ENCODE data around the gene NAV3. TPM values are rescaled to one million over a fixed set of nuclear protein-coding genes. Genes with fewer than 3 reads are reported as not detected.

Gene NAV3
- total RNA-seq, 1 donor from 2014 or later, result 17.0 TPM

GRCh38 chr12:77973579-77973978 lies 142.9 kb downstream of the NAV3 start:
- TF ChIP-seq CTCF (IDR thresholded peaks at IDR 0.05; ENCODE audit: insufficient read depth, low read length, poor library complexity, severe bottlenecking), result no peak
- DNase-seq (ENCODE audit: low read depth), result no peak
- H3K4me3 ChIP-seq (ENCODE audit: low read depth, low read length), result no peak overlapping the region
- H3K27me3 ChIP-seq (ENCODE audit: control insufficient read depth, insufficient read depth, low read length), result no peaks in the 10 kb centered on the region
- H3K36me3 ChIP-seq (ENCODE audit: control insufficient read depth, insufficient read depth, low read length), result no peaks in the 10 kb centered on the region

- no peak for DNase-seq (ENCODE audit: low read depth)
- Histone ChIP-seq H3K4me3 (ENCODE audit: low read depth, low read length) (no peak overlapping the region), H3K27me3 (ENCODE audit: control insufficient read depth, insufficient read depth, low read length) (no peaks in the 10 kb centered on the region), H3K36me3 (ENCODE audit: control insufficient read depth, insufficient read depth, low read length) (no peaks in the 10 kb centered on the region)
- no peak for TF ChIP-seq CTCF (IDR thresholded peaks at IDR 0.05; ENCODE audit: insufficient read depth, low read length, poor library complexity, severe bottlenecking)
These were observed 144.0 kb downstream of the NAV3 start for GRCh38 chr12:77974645-77975044.

GRCh38 chr12:77979597-77980250 lies 149.0 kb downstream of the NAV3 start:
- TF ChIP-seq CTCF (IDR thresholded peaks at IDR 0.05; ENCODE audit: insufficient read depth, low read length, poor library complexity, severe bottlenecking), result no peak
- no peaks in the 10 kb centered on the region for H3K36me3 ChIP-seq (ENCODE audit: control insufficient read depth, insufficient read depth, low read length)
- no peak overlapping the region for H3K4me3 ChIP-seq (ENCODE audit: low read depth, low read length)
- no peak for DNase-seq (ENCODE audit: low read depth)
- H3K27me3 ChIP-seq (ENCODE audit: control insufficient read depth, insufficient read depth, low read length), result no peaks in the 10 kb centered on the region

GRCh38 chr12:77980782-77981181 lies 150.1 kb downstream of the NAV3 start:
- no peak for TF ChIP-seq CTCF (IDR thresholded peaks at IDR 0.05; ENCODE audit: insufficient read depth, low read length, poor library complexity, severe bottlenecking)
- Histone ChIP-seq H3K4me3 (ENCODE audit: low read depth, low read length) (no peak overlapping the region), H3K27me3 (ENCODE audit: control insufficient read depth, insufficient read depth, low read length) (no peaks in the 10 kb centered on the region), H3K36me3 (ENCODE audit: control insufficient read depth, insufficient read depth, low read length) (no peaks in the 10 kb centered on the region)
- DNase-seq (ENCODE audit: low read depth), result no peak

GRCh38 chr12:77983859-77984258 lies 153.2 kb downstream of the NAV3 start:
- no peak for DNase-seq (ENCODE audit: low read depth)
- H3K27me3 ChIP-seq (ENCODE audit: control insufficient read depth, insufficient read depth, low read length), result no peaks in the 10 kb centered on the region
- H3K4me3 ChIP-seq (ENCODE audit: low read depth, low read length), result no peak overlapping the region
- no peaks in the 10 kb centered on the region for H3K36me3 ChIP-seq (ENCODE audit: control insufficient read depth, insufficient read depth, low read length)
- no peak for TF ChIP-seq CTCF (IDR thresholded peaks at IDR 0.05; ENCODE audit: insufficient read depth, low read length, poor library complexity, severe bottlenecking)

GRCh38 chr12:77992760-77993159 lies 162.1 kb downstream of the NAV3 start:
- Histone ChIP-seq H3K36me3 (ENCODE audit: control insufficient read depth, insufficient read depth, low read length) (no peaks in the 10 kb centered on the region), H3K27me3 (ENCODE audit: control insufficient read depth, insufficient read depth, low read length) (no peaks in the 10 kb centered on the region), H3K4me3 (ENCODE audit: low read depth, low read length) (no peak overlapping the region)
- no peak for DNase-seq (ENCODE audit: low read depth)
- TF ChIP-seq CTCF (IDR thresholded peaks at IDR 0.05; ENCODE audit: insufficient read depth, low read length, poor library complexity, severe bottlenecking), result no peak

Data from kidney epithelial cell (primary cell).